Breast epithelium (tissue), 3 donors: ENCODE data around the gene QRFP.

ENCODE experiments used
- CTCF ChIP-seq, 3 donors: fragments of 450-650 bp; IDR thresholded peaks; one replicate each; pipeline ENCODE4 v1.5.1; 2016 to 2017; ENCODE audit warnings: antibody characterized with exemption in 3 of 3, mild to moderate bottlenecking in 3 of 3, moderate library complexity in 3 of 3
- POLR2A ChIP-seq: fragments of 450-650 bp; IDR thresholded peaks from one replicate; pipeline ENCODE4 v1.6.1; 2016; ENCODE audit warnings: antibody characterized with exemption, mild to moderate bottlenecking, moderate library complexity
- POLR2AphosphoS5 ChIP-seq, 3 donors: sonication (generic); formaldehyde crosslinking; IDR thresholded peaks; one replicate each; pipeline ENCODE4 v1.6.1; 2017; ENCODE audit warnings: antibody characterized with exemption in 3 of 3

GRCh38 chr9:130862217-130862616 is 34.4 kb downstream of the QRFP start:
- TF ChIP-seq CTCF (IDR thresholded peaks at IDR 0.05) (no peak), POLR2AphosphoS5 (IDR thresholded peaks at IDR 0.05) (no peak), POLR2A (no peak)
